Spinal cord (tissue), 10 donors: Measurements from ENCODE around the gene PAPPA. TPM values are rescaled to one million over a fixed set of nuclear protein-coding genes. Genes with fewer than 3 reads are reported as not detected.

ENCODE experiments used
- DNase-seq, 6 donors: peaks; one replicate each; pipeline versions ENCODE4 v3.0.0 to v3.0.0-alpha.2; 2013 to 2015; ENCODE audit warnings: low spot score in 6 of 6, low read depth in 4 of 6
- H3K27ac ChIP-seq: one replicate; pipeline ENCODE4 v1.5.1; 2013; ENCODE audit warnings: low read depth, low read length, control low read depth
- H3K27me3 ChIP-seq: one replicate; pipeline ENCODE4 v1.6.1; 2013; ENCODE audit warnings: low read length; ENCODE audit not compliant: control insufficient read depth, insufficient read depth
- H3K36me3 ChIP-seq: one replicate; pipeline ENCODE4 v1.6.1; 2013; ENCODE audit warnings: low read length; ENCODE audit not compliant: control insufficient read depth, insufficient read depth
- H3K4me1 ChIP-seq: one replicate; pipeline ENCODE4 v1.6.1; 2013; ENCODE audit warnings: low read length; ENCODE audit not compliant: control insufficient read depth, insufficient read depth
- H3K4me3 ChIP-seq: one replicate; pipeline ENCODE4 v1.5.1; 2013; ENCODE audit warnings: low read depth, low read length, control low read depth
- H3K9me3 ChIP-seq: one replicate; pipeline ENCODE4 v1.6.1; 2013; ENCODE audit warnings: low read length; ENCODE audit not compliant: control insufficient read depth, insufficient read depth
- WGBS: methylation state at CpG from one replicate; pipeline ENCODE4 v1.1.5; 2013; ENCODE audit warnings: missing lambda C conversion rate; ENCODE audit not compliant: insufficient coverage; 5-methylcytosine and 5-hydroxymethylcytosine counted together
- polyA plus RNA-seq, 2 donors: library from polyadenylated mRNA; unstranded; fragments of 120-200 nt; gene quantifications; one replicate each; pipeline ENCODE4 v1.2.1, GENCODE V29; 2013; ENCODE audit not compliant: insufficient read length in 2 of 2
- total RNA-seq, 2 donors: library from RNA; depleted of rRNA in 1 of 2; stranded (reverse); fragments of 120-200 nt in 1 of 2; fragments of >200 nt in 1 of 2; gene quantifications; one replicate each; pipeline versions ENCODE4 v1.2.3 to v1.2.4, GENCODE V29; 2013 to 2014
- donor health status: healthy.

Gene PAPPA
- total and polyA plus RNA-seq, 4 donors = 2.4 to 6.2 (median 3.6) TPM

GRCh38 chr9:116329470-116329869, 175.9 kb downstream of the PAPPA start:
- Histone ChIP-seq H3K27ac (no peak overlapping the region), H3K27me3 (peaks cover 24% of the 10 kb centered on the region), H3K9me3 (no peaks in the 10 kb centered on the region), H3K4me3 (no peak overlapping the region), H3K36me3 (no peaks in the 10 kb centered on the region), H3K4me1 (peaks cover 2% of the 10 kb centered on the region)
- DNase-seq = no peak
- WGBS = no CpG with 5 or more reads among the region's 4 CpGs

GRCh38 chr9:116331241-116331640, 177.7 kb downstream of the PAPPA start:
- no CpG with 5 or more reads among the region's 3 CpGs for WGBS
- H3K27ac ChIP-seq = no peak overlapping the region
- H3K27me3 ChIP-seq = peaks cover 24% of the 10 kb centered on the region
- H3K9me3 ChIP-seq = no peaks in the 10 kb centered on the region
- H3K4me1 ChIP-seq = peaks cover 8% of the 10 kb centered on the region
- DNase-seq = no peak
- no peaks in the 10 kb centered on the region for H3K36me3 ChIP-seq
- H3K4me3 ChIP-seq = no peak overlapping the region

- Histone ChIP-seq H3K9me3 (no peaks in the 10 kb centered on the region), H3K4me1 (peaks cover 8% of the 10 kb centered on the region), H3K27me3 (peaks cover 24% of the 10 kb centered on the region), H3K4me3 (no peak overlapping the region), H3K27ac (no peak overlapping the region), H3K36me3 (no peaks in the 10 kb centered on the region)
- 85% methylated on average over 6 of the region's 6 CpGs for WGBS
- DNase-seq = no peak
These were observed 178.5 kb downstream of the PAPPA start for GRCh38 chr9:116332090-116332489.

- no peak overlapping the region for H3K27ac ChIP-seq
- no peaks in the 10 kb centered on the region for H3K9me3 ChIP-seq
- peaks cover 20% of the 10 kb centered on the region for H3K27me3 ChIP-seq
- H3K36me3 ChIP-seq = no peaks in the 10 kb centered on the region
- peaks cover 8% of the 10 kb centered on the region for H3K4me1 ChIP-seq
- no peak overlapping the region for H3K4me3 ChIP-seq
- WGBS = 59% methylated on average over 3 of the region's 3 CpGs
- DNase-seq = no peak
These were observed 179.7 kb downstream of the PAPPA start for GRCh38 chr9:116333254-116333653.

- no peaks in the 10 kb centered on the region for H3K9me3 ChIP-seq
- H3K27me3 ChIP-seq = peaks cover 25% of the 10 kb centered on the region
- no peak overlapping the region for H3K4me3 ChIP-seq
- H3K4me1 ChIP-seq = peaks cover 8% of the 10 kb centered on the region
- H3K36me3 ChIP-seq = no peaks in the 10 kb centered on the region
- DNase-seq = no peak
- no peak overlapping the region for H3K27ac ChIP-seq
- WGBS = 25% methylated on average over 14 of the region's 19 CpGs
These were observed 181.1 kb downstream of the PAPPA start for GRCh38 chr9:116334546-116335150.

- no peak for DNase-seq
- Histone ChIP-seq H3K9me3 (no peaks in the 10 kb centered on the region), H3K27me3 (peaks cover 25% of the 10 kb centered on the region), H3K4me1 (peaks cover 8% of the 10 kb centered on the region), H3K27ac (no peak overlapping the region), H3K36me3 (no peaks in the 10 kb centered on the region), H3K4me3 (no peak overlapping the region)
- WGBS = 80% methylated on average over 1 of the region's 4 CpGs
These were observed 181.8 kb downstream of the PAPPA start for GRCh38 chr9:116335392-116335791.

GRCh38 chr9:116336133-116336862, 182.7 kb downstream of the PAPPA start:
- Histone ChIP-seq H3K4me3 (no peak overlapping the region), H3K27me3 (peaks cover 22% of the 10 kb centered on the region), H3K36me3 (no peaks in the 10 kb centered on the region), H3K4me1 (peaks cover 8% of the 10 kb centered on the region), H3K9me3 (no peaks in the 10 kb centered on the region), H3K27ac (no peak overlapping the region)
- no peak for DNase-seq
- WGBS = no CpG with 5 or more reads among the region's 7 CpGs

- peaks cover 8% of the 10 kb centered on the region for H3K4me1 ChIP-seq
These were observed 183.4 kb downstream of the PAPPA start for GRCh38 chr9:116337015-116337414.

GRCh38 chr9:116340270-116340669, 186.7 kb downstream of the PAPPA start:
- H3K36me3 ChIP-seq = no peaks in the 10 kb centered on the region
- H3K4me3 ChIP-seq = no peak overlapping the region
- H3K9me3 ChIP-seq = no peaks in the 10 kb centered on the region
- H3K4me1 ChIP-seq = no peaks in the 10 kb centered on the region
- H3K27ac ChIP-seq = no peak overlapping the region
- WGBS = no CpG with 5 or more reads among the region's 1 CpG
- peaks cover 6% of the 10 kb centered on the region for H3K27me3 ChIP-seq
- DNase-seq = no peak

More at GRCh38 chr9:116337015-116337414, 183.4 kb downstream of the PAPPA start:
- H3K4me3 ChIP-seq = no peak overlapping the region
- H3K27ac ChIP-seq = no peak overlapping the region
- WGBS = 33% methylated on average over 1 of the region's 2 CpGs
- peak in 1 of 6 donors; percentile 53 for DNase-seq
- H3K27me3 ChIP-seq = peaks cover 22% of the 10 kb centered on the region
- H3K9me3 ChIP-seq = no peaks in the 10 kb centered on the region
- H3K36me3 ChIP-seq = no peaks in the 10 kb centered on the region

GRCh38 chr9:116342061-116342460, 188.5 kb downstream of the PAPPA start:
- Histone ChIP-seq H3K27me3 (peaks cover 6% of the 10 kb centered on the region), H3K27ac (no peak overlapping the region), H3K4me1 (no peaks in the 10 kb centered on the region), H3K9me3 (no peaks in the 10 kb centered on the region), H3K4me3 (no peak overlapping the region), H3K36me3 (no peaks in the 10 kb centered on the region)
- WGBS = 63% methylated on average over 1 of the region's 1 CpG
- peak in 1 of 6 donors; percentile 44 for DNase-seq
